GM12878 (cell line): ENCODE data around the gene NCMAP. TPM values are rescaled to one million over a fixed set of nuclear protein-coding genes. Genes with fewer than 3 reads are reported as not detected.

Experiments used
- ATAC-seq: fragments of 200-7000 bp; cut with Tn5 transposase; 3 replicates; pipeline ENCODE4 v1.9.1; 2020; ENCODE audit warnings: mild to moderate bottlenecking, moderate library complexity
- BruUV-seq: library from RNA; stranded (reverse); fragments of 400-500 nt; replicated peaks from 2 replicates; lab custom pipeline; 2021; lab: Mats Ljungman, UMichigan
- CTCF ChIA-PET: fragments of 300-600 bp; sonication (Branson Sonifier 250); formaldehyde crosslinking; extraction: SDS; loops from one replicate; lab custom pipeline; 2021; ENCODE audit warnings: inconsistent platforms; lab: Yijun Ruan, JAX
- POLR2A ChIA-PET: fragments of 350-600 bp; formaldehyde crosslinking; extraction: SDS; loops from one replicate; lab custom pipeline; 2021; ENCODE audit warnings: inconsistent platforms; lab: Charles Lee
- RAD21 ChIA-PET: fragments of 300-600 bp; sonication (Branson Sonifier 250); formaldehyde crosslinking; loops from one replicate; lab custom pipeline; 2023; ENCODE audit warnings: antibody characterized with exemption; ENCODE audit not compliant: unreplicated experiment; lab: Charles Lee
- SMC1A ChIA-PET: fragments of 300-600 bp; sonication (Branson Sonifier 250); formaldehyde crosslinking; loops from one replicate; lab custom pipeline; 2023; ENCODE audit not compliant: unreplicated experiment, uncharacterized antibody; lab: Charles Lee
- DNase-seq: peaks from one replicate; pipeline ENCODE4 v3.0.0-alpha.2; 2011; ENCODE audit warnings: low read depth, low spot score
- FAIRE-seq: peaks from 3 replicates; lab custom pipeline; 2011; peaks lifted over from hg19 to GRCh38; lab: Jason Lieb, UNC
- H2AFZ ChIP-seq: 2 replicates; pipeline ENCODE4 v1.6.0; 2011; ENCODE audit warnings: low read depth, low read length, control low read depth; ENCODE audit not compliant: control insufficient read depth
- H3K27ac ChIP-seq: 2 replicates; pipeline ENCODE4 v1.5.1; 2011; ENCODE audit warnings: control low read depth; ENCODE audit not compliant: control insufficient read depth, insufficient read depth
- H3K27me3 ChIP-seq, 2 experiments: replicated peaks in 1 of 2; 2 replicates each; pipeline versions ENCODE4 v1.6.0 to v1.6.1; 2011; ENCODE audit warnings: low read length in 1 of 2; ENCODE audit not compliant: control insufficient read depth in 2 of 2, insufficient read depth in 2 of 2
- H3K36me3 ChIP-seq, 2 experiments: 2 replicates each; pipeline ENCODE4 v1.5.1; 2011; ENCODE audit warnings: low read length in 1 of 2; ENCODE audit not compliant: control insufficient read depth in 2 of 2, insufficient read depth in 2 of 2
- H3K4me1 ChIP-seq: 2 replicates; pipeline ENCODE4 v1.6.1; 2011; ENCODE audit warnings: mild to moderate bottlenecking, low read length, moderate library complexity, mixed read lengths; ENCODE audit not compliant: control insufficient read depth, insufficient read depth
- H3K4me2 ChIP-seq: 2 replicates; pipeline ENCODE4 v1.6.0; 2011; ENCODE audit warnings: control low read depth; ENCODE audit not compliant: control insufficient read depth, insufficient read depth
- H3K4me3 ChIP-seq: fragments of 200-600 bp; sonication (generic); 2 replicates; pipeline ENCODE4 v1.5.1; 2016
- H3K79me2 ChIP-seq: 2 replicates; pipeline ENCODE4 v1.6.0; 2011; ENCODE audit warnings: low read length; ENCODE audit not compliant: control insufficient read depth, insufficient read depth
- H3K9ac ChIP-seq: 2 replicates; pipeline ENCODE4 v1.8.0; 2011; ENCODE audit warnings: low read length, control low read depth, mixed read lengths; ENCODE audit not compliant: control insufficient read depth, insufficient read depth
- H3K9me3 ChIP-seq: replicated peaks from 3 replicates; pipeline ENCODE4 v1.5.1; 2011; ENCODE audit warnings: mild to moderate bottlenecking, low read length; ENCODE audit not compliant: control insufficient read depth, insufficient read depth
- H4K20me1 ChIP-seq: 2 replicates; pipeline ENCODE4 v1.6.0; 2011; ENCODE audit not compliant: control insufficient read depth, insufficient read depth
- ASH2L ChIP-seq: fragments of 300-600, 200-600 bp; sonication (generic); IDR thresholded peaks from 2 replicates; pipeline ENCODE4 v1.6.1; 2017; ENCODE audit warnings: low read depth, mild to moderate bottlenecking, borderline replicate concordance
- BCL11A ChIP-seq: IDR thresholded peaks from 2 replicates; pipeline ENCODE4 v1.6.1; 2011; ENCODE audit warnings: low read depth, low read length
- BHLHE40 ChIP-seq, 2 experiments: fragments of 450-650 bp in 1 of 2; IDR thresholded peaks; 2 replicates each; pipeline ENCODE4 v1.6.1; 2011 to 2017; ENCODE audit warnings: low read depth in 2 of 2, borderline replicate concordance in 1 of 2, improper control_type of control experiment in 1 of 2, low read length in 1 of 2, mild to moderate bottlenecking in 1 of 2
- CBFB ChIP-seq: IDR thresholded peaks from 2 replicates; pipeline ENCODE4 v1.6.1; 2016; ENCODE audit warnings: antibody characterized with exemption, low read depth
- CBX5 ChIP-seq: sonication (generic); IDR thresholded peaks from 2 replicates; pipeline ENCODE4 v1.6.1; 2016; ENCODE audit warnings: low read depth, moderate library complexity, mild to moderate bottlenecking, inconsistent platforms
- CREB1 ChIP-seq: IDR thresholded peaks from 2 replicates; pipeline ENCODE4 v1.6.1; 2012; ENCODE audit warnings: low read depth, mild to moderate bottlenecking, inconsistent platforms
- EGR1 ChIP-seq, 2 experiments: IDR thresholded peaks; 1 replicate in 1 of 2; 2 replicates in 1 of 2; pipeline ENCODE4 v1.6.1; 2011 to 2012; ENCODE audit warnings: low read depth in 2 of 2, low read length in 2 of 2, borderline replicate concordance in 1 of 2, mild to moderate bottlenecking in 1 of 2, moderate library complexity in 1 of 2
- ESRRA ChIP-seq: IDR thresholded peaks from 2 replicates; pipeline ENCODE4 v1.6.1; 2012; ENCODE audit warnings: mild to moderate bottlenecking, low read length, improper control_type of control experiment
- EZH2 ChIP-seq: IDR thresholded peaks from 2 replicates; pipeline ENCODE4 v1.6.1; 2012; ENCODE audit warnings: low read depth, mild to moderate bottlenecking, control low read depth, inconsistent platforms, low read length, borderline replicate concordance; ENCODE audit not compliant: control insufficient read depth
- FOXK2 ChIP-seq: fragments of 450-650 bp; IDR thresholded peaks from 2 replicates; pipeline ENCODE4 v1.6.1; 2017; ENCODE audit warnings: mild to moderate bottlenecking, moderate library complexity
- GATAD2B ChIP-seq: fragments of 450-650 bp; conservative IDR thresholded peaks from 2 replicates; pipeline ENCODE4 v1.6.1; 2017; ENCODE audit warnings: low read depth, mild to moderate bottlenecking, moderate library complexity
- NFYA ChIP-seq: IDR thresholded peaks from 2 replicates; pipeline ENCODE4 v1.6.1; 2011; ENCODE audit warnings: low read depth, mild to moderate bottlenecking, low read length, improper control_type of control experiment, borderline replicate concordance
- NFYB ChIP-seq: IDR thresholded peaks from 2 replicates; pipeline ENCODE4 v1.6.1; 2011; ENCODE audit warnings: low read depth, mild to moderate bottlenecking, low read length, improper control_type of control experiment, moderate library complexity; ENCODE audit not compliant: insufficient read depth
- PAX8 ChIP-seq: fragments of 450-650 bp; IDR thresholded peaks from 2 replicates; pipeline ENCODE4 v1.6.1; 2017; ENCODE audit warnings: mild to moderate bottlenecking, moderate library complexity
- SREBF1 ChIP-seq: IDR thresholded peaks from 2 replicates; pipeline ENCODE4 v1.6.1; 2012; ENCODE audit warnings: mild to moderate bottlenecking, low read length
- STAT1 ChIP-seq: fragments of 450-650 bp; conservative IDR thresholded peaks from 2 replicates; pipeline ENCODE4 v1.6.1; 2014; ENCODE audit warnings: antibody characterized with exemption, mild to moderate bottlenecking
- TAF1 ChIP-seq: IDR thresholded peaks from 2 replicates; pipeline ENCODE4 v1.6.1; 2011; ENCODE audit warnings: mild to moderate bottlenecking, low read depth, low read length, borderline replicate concordance
- WRNIP1 ChIP-seq: IDR thresholded peaks from 2 replicates; pipeline ENCODE4 v1.6.1; 2011; ENCODE audit warnings: low read depth, low read length, improper control_type of control experiment, borderline replicate concordance
- YY1 ChIP-seq: IDR thresholded peaks from 2 replicates; pipeline ENCODE4 v1.6.1; 2011; ENCODE audit warnings: low read depth, mild to moderate bottlenecking, low read length
- ZZZ3 ChIP-seq: IDR thresholded peaks from 2 replicates; pipeline ENCODE4 v1.6.1; 2011; ENCODE audit warnings: low read depth; ENCODE audit not compliant: control insufficient read depth, insufficient read length
- WGBS: methylation state at CpG from one replicate; pipeline ENCODE4 v1.1.6; 2016; ENCODE audit warnings: low lambda C conversion rate; ENCODE audit not compliant: insufficient replicate concordance, insufficient coverage; ENCODE audit errors: missing lambda C conversion rate; 5-methylcytosine and 5-hydroxymethylcytosine counted together
- in situ Hi-C: fragments of 300-500 bp; cut with MboI; formaldehyde crosslinking; loops from 9 replicates; pipeline ENCODE4 v1.14.3; 2018; ENCODE audit warnings: mixed read lengths
- intact Hi-C: fragments of 100-400 bp; cut with micrococcal nuclease; formaldehyde crosslinking; loops from one replicate; pipeline ENCODE4 v1.14.2; 2022; ENCODE audit not compliant: unreplicated experiment
- polyA plus RNA-seq, 11 experiments: library from polyadenylated mRNA; depleted of rRNA in 4 of 11; unstranded in 6 of 11; stranded (reverse) in 5 of 11; fragments of >200 nt; fragmentation: Nextera tagmentation in 4 of 11; fragmentation: Illumina TruSeq in 1 of 11; extraction: Ambion mirVana in 4 of 11; extraction: Trizol in 1 of 11; gene quantifications; 1 replicate in 1 of 11; 2 replicates in 10 of 11; pipeline versions ENCODE4 v1.2.1 to v1.2.3, GENCODE V29; 2011 to 2016; ENCODE audit warnings: inconsistent platforms in 2 of 11, missing spikeins in 2 of 11, low read depth in 1 of 11
- total RNA-seq, 4 experiments: library from RNA; depleted of rRNA in 3 of 4; stranded (reverse); fragments of >200 nt in 3 of 4; fragmentation: Illumina TruSeq in 1 of 4; extraction: Trizol in 1 of 4; gene quantifications; 2 replicates each; pipeline versions ENCODE4 v1.2.1 to v1.2.3, GENCODE V29; 2013 to 2021

The NCMAP gene
- total and polyA plus RNA-seq, 10 of the 15 experiments (the other 5 are each of a cell fraction or from before 2014, with no cell fraction given) = not detected

- in situ Hi-C loops = no loop called here
- Histone ChIP-seq H3K9ac (no peak overlapping the region), H3K4me2 (no peak overlapping the region), H3K9me3 (no peaks in the 10 kb centered on the region), H3K27me3 (peaks cover 2 to 4% of the 10 kb centered on the region in 2 experiments; a peak in 3 of 4 replicates), H3K27ac (no peak overlapping the region), H3K4me3 (no peak overlapping the region), H4K20me1 (no peaks in the 10 kb centered on the region), H2AFZ (no peak overlapping the region), H3K36me3 (no peaks in the 10 kb centered on the region), H3K4me1 (no peaks in the 10 kb centered on the region), H3K79me2 (no peaks in the 10 kb centered on the region)
- ChIA-PET SMC1A (interaction anchor here (1.4 to 1.5 kb wide), 2 partner anchors 9 to 40 kb away, joined by 4 read pairs; no protein-coding TSS in a partner anchor), CTCF (interaction anchor here (0.6 to 1.9 kb wide), 5 partner anchors 40 to 432 kb away, joined by 3 to 8 read pairs (median 3); no protein-coding TSS in a partner anchor), RAD21 (no interaction called here), POLR2A (no interaction called here)
- ATAC-seq = no peak
- intact Hi-C loops = no loop called here
- WGBS = 31% methylated on average over 5 of the region's 5 CpGs
- no peak for FAIRE-seq
- no TSS peak for BruUV-seq
- no peak for DNase-seq
- TF ChIP-seq WRNIP1 = no peak
- no peak for TF ChIP-seq FOXK2
- TF ChIP-seq EGR1 (IDR thresholded peaks at IDR 0.05; ENCODE audit: borderline replicate concordance in 1 of 2, low read depth in 2 of 2, low read length in 2 of 2) = no peak
- TF ChIP-seq ESRRA = no peak
- TF ChIP-seq STAT1 = no peak
- no peak for TF ChIP-seq BCL11A
- TF ChIP-seq ASH2L = no peak
- no peak for TF ChIP-seq CBFB
- TF ChIP-seq NFYA = no peak
These were observed 8.7 kb upstream of the NCMAP start for GRCh38 chr1:24547195-24547594.

GRCh38 chr1:24548070-24548469 is 7.8 kb upstream of the NCMAP start:
- FAIRE-seq (no peak), ATAC-seq (no peak), DNase-seq (no peak)
- no peaks in the 10 kb centered on the region for H3K9me3 ChIP-seq
- H3K36me3 ChIP-seq = no peaks in the 10 kb centered on the region
- intact Hi-C loops = no loop called here
- H3K4me1 ChIP-seq = no peaks in the 10 kb centered on the region
- no peak overlapping the region for H2AFZ ChIP-seq
- 2% methylated on average over 3 of the region's 3 CpGs for WGBS
- in situ Hi-C loops = no loop called here
- no peak overlapping the region for H3K9ac ChIP-seq
- H3K79me2 ChIP-seq = no peaks in the 10 kb centered on the region
- no TSS peak for BruUV-seq
- SMC1A ChIA-PET = interaction anchor here (1.4 to 1.5 kb wide), 2 partner anchors 10 to 39 kb away, joined by 4 read pairs; no protein-coding TSS in a partner anchor
- H3K27ac ChIP-seq = no peak overlapping the region
- H3K27me3 ChIP-seq = peaks cover 2 to 4% of the 10 kb centered on the region in 2 experiments; a peak in 2 of 4 replicates
- POLR2A ChIA-PET = no interaction called here
- no peaks in the 10 kb centered on the region for H4K20me1 ChIP-seq
- CTCF ChIA-PET = interaction anchor here (0.6 to 1.9 kb wide), 4 partner anchors 39 to 433 kb away, joined by 3 to 8 read pairs (median 4); no protein-coding TSS in a partner anchor
- H3K4me2 ChIP-seq = no peak overlapping the region
- RAD21 ChIA-PET = no interaction called here
- no peak overlapping the region for H3K4me3 ChIP-seq
- TF ChIP-seq PAX8 (no peak), TAF1 (no peak), SREBF1 (no peak), BHLHE40 (IDR thresholded peaks at IDR 0.05; ENCODE audit: borderline replicate concordance in 1 of 2, low read depth in 2 of 2, low read length in 1 of 2) (no peak), CBX5 (no peak), YY1 (no peak), FOXK2 (no peak), CREB1 (no peak), NFYB (no peak), ZZZ3 (no peak), EZH2 (no peak), GATAD2B (no peak)
